NB4 (cell line): ENCODE data around the gene CTNND2.
A peak's percentile ranks its signal among the peaks of the same experiment; 100 is the strongest.

Source experiments
- DNase-seq: peaks from one replicate; pipeline ENCODE4 v3.0.0; 2010; ENCODE audit warnings: low read depth
- H3K4me3 ChIP-seq: one replicate; pipeline ENCODE4 v1.5.1; 2011; ENCODE audit warnings: mild to moderate bottlenecking, low read depth, low read length, moderate library complexity
- MYC ChIP-seq: IDR thresholded peaks from 2 replicates; pipeline ENCODE4 v1.6.1; 2011; ENCODE audit warnings: low read depth, low read length
- POLR2A ChIP-seq: IDR thresholded peaks from 2 replicates; pipeline ENCODE4 v1.6.1; 2011; ENCODE audit warnings: mild to moderate bottlenecking; ENCODE audit not compliant: insufficient read length; ENCODE audit errors: extremely low read depth
- TF ChIP-seq, protein P1 (sequence below): IDR thresholded peaks from one replicate; pipeline ENCODE4 v1.5.1; 2012; ENCODE audit warnings: low read depth, low read length
- TF ChIP-seq, protein P2 (sequence below): IDR thresholded peaks from 2 replicates; pipeline ENCODE4 v1.6.1; 2011; ENCODE audit warnings: low read depth, low read length

The CTNND2 gene

DNA sequence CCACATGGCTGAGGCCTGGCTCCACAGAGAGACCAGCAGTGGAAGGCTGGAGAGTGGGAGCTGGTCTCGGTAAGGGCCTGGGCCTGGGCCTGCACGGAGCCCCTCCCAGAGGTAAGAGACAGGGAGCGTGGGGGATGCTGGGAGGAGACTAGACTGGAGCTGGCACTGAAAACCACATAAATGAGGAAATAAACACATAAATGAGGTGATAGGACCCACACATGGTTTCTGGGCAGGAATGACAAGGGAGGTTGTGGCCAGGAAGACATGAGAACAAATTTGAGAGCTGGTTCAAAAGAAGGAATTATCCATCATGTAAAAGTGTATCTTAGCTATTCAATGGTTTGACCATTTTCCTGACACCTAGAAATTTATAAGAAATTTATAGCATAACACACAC is 691.5 kb downstream of the CTNND2 start:
- TF ChIP-seq, protein P1, sequence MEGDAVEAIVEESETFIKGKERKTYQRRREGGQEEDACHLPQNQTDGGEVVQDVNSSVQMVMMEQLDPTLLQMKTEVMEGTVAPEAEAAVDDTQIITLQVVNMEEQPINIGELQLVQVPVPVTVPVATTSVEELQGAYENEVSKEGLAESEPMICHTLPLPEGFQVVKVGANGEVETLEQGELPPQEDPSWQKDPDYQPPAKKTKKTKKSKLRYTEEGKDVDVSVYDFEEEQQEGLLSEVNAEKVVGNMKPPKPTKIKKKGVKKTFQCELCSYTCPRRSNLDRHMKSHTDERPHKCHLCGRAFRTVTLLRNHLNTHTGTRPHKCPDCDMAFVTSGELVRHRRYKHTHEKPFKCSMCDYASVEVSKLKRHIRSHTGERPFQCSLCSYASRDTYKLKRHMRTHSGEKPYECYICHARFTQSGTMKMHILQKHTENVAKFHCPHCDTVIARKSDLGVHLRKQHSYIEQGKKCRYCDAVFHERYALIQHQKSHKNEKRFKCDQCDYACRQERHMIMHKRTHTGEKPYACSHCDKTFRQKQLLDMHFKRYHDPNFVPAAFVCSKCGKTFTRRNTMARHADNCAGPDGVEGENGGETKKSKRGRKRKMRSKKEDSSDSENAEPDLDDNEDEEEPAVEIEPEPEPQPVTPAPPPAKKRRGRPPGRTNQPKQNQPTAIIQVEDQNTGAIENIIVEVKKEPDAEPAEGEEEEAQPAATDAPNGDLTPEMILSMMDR, result no peak
- TF ChIP-seq POLR2A (no peak), MYC (no peak)
- TF ChIP-seq, protein P2, sequence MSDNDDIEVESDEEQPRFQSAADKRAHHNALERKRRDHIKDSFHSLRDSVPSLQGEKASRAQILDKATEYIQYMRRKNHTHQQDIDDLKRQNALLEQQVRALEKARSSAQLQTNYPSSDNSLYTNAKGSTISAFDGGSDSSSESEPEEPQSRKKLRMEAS, result no peak
- peak; percentile 10 for DNase-seq
- no peak overlapping the region for H3K4me3 ChIP-seq

DNA sequence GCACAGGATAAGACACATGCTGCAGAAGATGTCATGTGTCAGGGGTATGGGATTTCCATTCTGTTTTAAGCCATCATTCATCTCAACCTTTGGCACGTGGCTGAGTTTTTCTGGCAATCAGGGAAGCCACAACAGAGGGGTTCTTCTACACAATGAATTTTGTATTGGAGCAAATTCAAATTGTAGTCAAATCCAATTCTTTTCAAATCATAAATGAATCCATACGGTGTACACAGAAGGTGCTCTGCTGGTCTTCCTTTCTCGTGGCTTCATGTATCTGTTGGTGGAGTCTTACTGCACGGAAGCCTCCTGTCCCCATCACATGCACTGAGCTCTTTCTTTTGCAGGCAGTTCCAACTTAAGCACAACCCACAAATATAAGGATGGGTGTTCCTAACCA is 706.5 kb downstream of the CTNND2 start:
- TF ChIP-seq, protein P2, result no peak
- no peak for TF ChIP-seq POLR2A
- no peak for TF ChIP-seq MYC
- TF ChIP-seq, protein P1, result no peak
- H3K4me3 ChIP-seq, result no peak overlapping the region
- DNase-seq, result no peak

DNA sequence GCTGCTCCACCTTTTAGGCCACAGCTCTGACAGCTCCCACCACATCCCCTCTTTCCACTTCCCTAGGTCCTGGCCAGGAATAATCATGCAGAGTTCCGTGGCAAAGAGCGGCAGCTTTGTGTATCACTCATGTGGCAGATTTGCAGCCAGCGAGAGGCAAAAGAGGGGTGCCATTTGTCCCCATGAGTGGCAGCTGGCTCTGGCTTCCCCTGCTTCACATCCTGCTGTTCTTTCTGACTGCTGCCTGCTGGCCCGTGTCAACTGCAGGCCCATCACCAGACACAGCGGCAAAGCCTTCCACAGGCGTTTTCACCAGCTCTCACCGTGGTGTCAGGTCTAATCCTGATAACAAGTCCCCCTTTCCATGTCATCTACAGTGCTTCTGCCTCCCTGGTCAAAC is 712.6 kb downstream of the CTNND2 start:
- DNase-seq, result no peak
- H3K4me3 ChIP-seq, result no peak overlapping the region
- TF ChIP-seq, protein P2, result no peak
- TF ChIP-seq POLR2A, result no peak
- no peak for TF ChIP-seq MYC
- TF ChIP-seq, protein P1, result no peak

DNA sequence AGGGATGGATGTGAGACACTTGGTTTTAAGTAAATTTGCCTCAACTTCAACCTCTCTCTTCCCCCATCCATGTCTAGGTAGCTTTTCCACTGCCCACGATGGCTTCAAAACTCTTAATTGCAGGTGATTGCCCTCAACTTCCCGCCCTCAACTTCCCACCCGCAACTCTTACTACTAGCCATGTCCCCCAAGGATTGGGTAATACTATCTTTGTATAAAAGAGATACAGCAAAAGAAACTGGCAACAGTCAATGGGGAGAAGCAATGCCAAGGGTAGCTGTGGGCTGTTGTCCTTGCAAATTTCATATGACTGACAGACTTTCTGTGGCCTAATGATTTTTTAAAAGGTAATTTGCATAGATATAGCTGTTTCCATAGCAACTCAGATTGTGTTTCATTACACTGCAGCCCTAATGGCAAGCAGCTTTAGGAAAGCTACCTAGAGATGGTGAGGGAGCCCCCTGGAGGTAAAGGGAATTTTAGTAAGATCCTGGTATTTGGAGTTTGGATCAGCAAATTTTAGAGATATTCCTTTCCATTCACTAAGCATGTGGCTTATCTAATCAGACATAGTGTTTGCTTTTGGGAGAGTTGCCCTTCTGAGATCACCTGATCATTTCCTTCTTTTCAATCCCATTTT is 721.7 kb downstream of the CTNND2 start:
- no peak for TF ChIP-seq POLR2A
- TF ChIP-seq, protein P1, result peak; percentile 58
- DNase-seq, result peak; percentile 52
- H3K4me3 ChIP-seq, result no peak overlapping the region

DNA sequence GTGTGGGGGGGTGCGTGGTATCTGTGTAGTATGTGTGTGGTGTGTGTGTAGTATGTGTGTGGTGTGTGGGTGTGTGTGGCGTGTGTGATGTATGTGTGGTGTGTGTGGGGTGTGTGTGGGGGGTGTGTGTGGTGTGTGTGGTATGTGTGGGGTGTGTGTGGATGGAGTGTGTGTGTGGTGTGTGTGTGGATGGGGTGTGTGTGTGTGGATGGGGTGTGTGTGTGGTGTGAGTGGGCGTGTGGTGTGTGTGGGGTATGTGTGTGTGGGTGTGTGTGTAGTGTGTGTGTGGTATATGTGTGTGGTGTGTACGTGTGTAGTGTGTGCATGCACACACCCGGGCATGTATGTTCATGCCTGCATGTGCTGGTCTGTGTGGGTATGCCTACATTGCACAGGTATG is 722.3 kb downstream of the CTNND2 start:
- TF ChIP-seq MYC (no peak), POLR2A (no peak)
- TF ChIP-seq, protein P2, result no peak
- TF ChIP-seq, protein P1, result no peak
- no peak for DNase-seq
- no peak overlapping the region for H3K4me3 ChIP-seq

DNA sequence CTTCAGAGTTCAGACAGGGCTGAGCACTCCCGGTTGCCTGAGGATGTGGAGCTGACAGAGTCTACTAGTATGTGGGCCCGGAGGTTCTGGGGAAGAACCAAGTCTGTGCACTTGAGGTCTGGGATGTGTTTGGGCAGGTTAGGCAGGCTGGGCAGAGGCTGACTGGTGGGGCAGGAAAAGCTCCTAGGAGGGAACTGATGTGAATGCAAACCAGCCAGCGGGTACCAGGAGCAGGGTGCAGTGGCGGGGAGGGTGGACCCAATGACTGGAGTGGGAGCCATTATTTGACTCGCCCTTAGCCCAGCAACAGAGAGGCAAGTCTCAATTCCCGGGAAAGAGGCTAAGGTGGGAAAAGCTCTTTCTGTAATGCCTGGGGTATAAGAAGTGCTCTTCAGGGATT is 723.4 kb downstream of the CTNND2 start:
- no peak for TF ChIP-seq POLR2A
- TF ChIP-seq, protein P2, result no peak
- H3K4me3 ChIP-seq, result no peak overlapping the region
- no peak for DNase-seq
